Loucy (cell line): ENCODE measurements around the gene RBM23.
"Not testable (repeated sequence)": the region's sequence is repeated elsewhere in the genome, so short reads cannot be mapped to it uniquely, and the experiment has no call there.

Source experiments
- H2AFZ ChIP-seq: fragments of 200-600 bp; sonication (generic); 2 replicates; pipeline ENCODE4 v1.6.0; 2016; ENCODE audit warnings: antibody characterized with exemption, mild to moderate bottlenecking, low read length, moderate library complexity
- H3F3A ChIP-seq: fragments of 200-600 bp; 2 replicates; pipeline ENCODE4 v1.6.0; 2016; ENCODE audit warnings: antibody characterized with exemption, low read depth, mild to moderate bottlenecking
- H3K27me3 ChIP-seq: fragments of 200-600 bp; sonication (generic); 2 replicates; pipeline ENCODE4 v1.6.1; 2014; ENCODE audit warnings: low read length, mild to moderate bottlenecking; ENCODE audit not compliant: insufficient read depth, poor library complexity, severe bottlenecking
- H3K36me3 ChIP-seq: fragments of 200-600 bp; sonication (generic); 2 replicates; pipeline ENCODE4 v1.6.1; 2016; ENCODE audit warnings: low read length; ENCODE audit not compliant: insufficient read depth
- H3K4me1 ChIP-seq: fragments of 200-600 bp; sonication (generic); 2 replicates; pipeline ENCODE4 v1.5.1; 2014; ENCODE audit warnings: low read length, mild to moderate bottlenecking; ENCODE audit not compliant: insufficient read depth, poor library complexity, severe bottlenecking
- H3K4me2 ChIP-seq: fragments of 200-600 bp; sonication (generic); 2 replicates; pipeline ENCODE4 v1.6.0; 2014; ENCODE audit warnings: antibody characterized with exemption, low read length, low read depth, mild to moderate bottlenecking; ENCODE audit not compliant: poor library complexity, severe bottlenecking
- H3K4me3 ChIP-seq: fragments of 200-600 bp; sonication (generic); 2 replicates; pipeline ENCODE4 v1.5.1; 2014; ENCODE audit warnings: low read length, mild to moderate bottlenecking, mixed read lengths; ENCODE audit not compliant: poor library complexity, severe bottlenecking
- H3K79me2 ChIP-seq: fragments of 200-600 bp; sonication (generic); 2 replicates; pipeline ENCODE4 v1.6.1; 2014; ENCODE audit warnings: low read length; ENCODE audit not compliant: insufficient read depth
- H3K9ac ChIP-seq: fragments of 200-600 bp; sonication (generic); 2 replicates; pipeline ENCODE4 v1.6.0; 2014; ENCODE audit warnings: mild to moderate bottlenecking, low read depth, low read length, moderate library complexity; ENCODE audit not compliant: poor library complexity, severe bottlenecking
- H3K9me2 ChIP-seq: fragments of 200-600 bp; sonication (generic); replicated peaks from 2 replicates; pipeline ENCODE4 v1.6.1; 2016; ENCODE audit warnings: low read depth, low read length, mixed read lengths
- H3K9me3 ChIP-seq: fragments of 200-600 bp; sonication (generic); 2 replicates; pipeline ENCODE4 v1.6.1; 2014; ENCODE audit warnings: mild to moderate bottlenecking, antibody characterized with exemption, low read length, low read depth; ENCODE audit not compliant: insufficient read depth
- H4K20me1 ChIP-seq: fragments of 200-600 bp; sonication (generic); 2 replicates; pipeline ENCODE4 v1.6.0; 2014; ENCODE audit warnings: antibody characterized with exemption, low read length, mild to moderate bottlenecking; ENCODE audit not compliant: insufficient read depth, poor library complexity, severe bottlenecking
- EZH2phosphoT487 ChIP-seq: fragments of 200-600 bp; IDR thresholded peaks from 2 replicates; pipeline ENCODE4 v1.6.1; 2018; ENCODE audit warnings: antibody characterized with exemption, mild to moderate bottlenecking, moderate library complexity, borderline replicate concordance
- TF ChIP-seq, protein P1 (sequence below): fragments of 200-600 bp; sonication (generic); conservative IDR thresholded peaks from 2 replicates; pipeline ENCODE4 v1.5.1; 2014; ENCODE audit warnings: mild to moderate bottlenecking, antibody characterized with exemption, low read length

Gene RBM23

GRCh38 chr14:22856428-22856827, 62.5 kb downstream of the RBM23 start:
- no peak overlapping the region for H3K4me2 ChIP-seq
- H3K9ac ChIP-seq: no peak overlapping the region
- H4K20me1 ChIP-seq: no peaks in the 10 kb centered on the region
- no peak overlapping the region for H3K4me3 ChIP-seq
- peaks cover 6% of the 10 kb centered on the region for H3K4me1 ChIP-seq
- H3K36me3 ChIP-seq: no peaks in the 10 kb centered on the region
- H2AFZ ChIP-seq: no peak overlapping the region
- no peaks in the 10 kb centered on the region for H3K9me3 ChIP-seq
- H3F3A ChIP-seq: no peaks in the 10 kb centered on the region
- H3K9me2 ChIP-seq: no peaks in the 10 kb centered on the region
- H3K79me2 ChIP-seq: no peaks in the 10 kb centered on the region
- H3K27me3 ChIP-seq: peaks cover 66% of the 10 kb centered on the region
- TF ChIP-seq EZH2phosphoT487: no peak
- TF ChIP-seq, protein P1, sequence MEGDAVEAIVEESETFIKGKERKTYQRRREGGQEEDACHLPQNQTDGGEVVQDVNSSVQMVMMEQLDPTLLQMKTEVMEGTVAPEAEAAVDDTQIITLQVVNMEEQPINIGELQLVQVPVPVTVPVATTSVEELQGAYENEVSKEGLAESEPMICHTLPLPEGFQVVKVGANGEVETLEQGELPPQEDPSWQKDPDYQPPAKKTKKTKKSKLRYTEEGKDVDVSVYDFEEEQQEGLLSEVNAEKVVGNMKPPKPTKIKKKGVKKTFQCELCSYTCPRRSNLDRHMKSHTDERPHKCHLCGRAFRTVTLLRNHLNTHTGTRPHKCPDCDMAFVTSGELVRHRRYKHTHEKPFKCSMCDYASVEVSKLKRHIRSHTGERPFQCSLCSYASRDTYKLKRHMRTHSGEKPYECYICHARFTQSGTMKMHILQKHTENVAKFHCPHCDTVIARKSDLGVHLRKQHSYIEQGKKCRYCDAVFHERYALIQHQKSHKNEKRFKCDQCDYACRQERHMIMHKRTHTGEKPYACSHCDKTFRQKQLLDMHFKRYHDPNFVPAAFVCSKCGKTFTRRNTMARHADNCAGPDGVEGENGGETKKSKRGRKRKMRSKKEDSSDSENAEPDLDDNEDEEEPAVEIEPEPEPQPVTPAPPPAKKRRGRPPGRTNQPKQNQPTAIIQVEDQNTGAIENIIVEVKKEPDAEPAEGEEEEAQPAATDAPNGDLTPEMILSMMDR: no peak

GRCh38 chr14:22854963-22855724, 63.8 kb downstream of the RBM23 start:
- Histone ChIP-seq H3K9ac (no peak overlapping the region), H3K4me3 (no peak overlapping the region), H3K9me2 (no peaks in the 10 kb centered on the region), H3K9me3 (no peaks in the 10 kb centered on the region), H3K4me1 (peaks cover 11% of the 10 kb centered on the region), H3F3A (no peaks in the 10 kb centered on the region), H3K27me3 (peaks cover 53% of the 10 kb centered on the region), H3K36me3 (no peaks in the 10 kb centered on the region), H4K20me1 (no peaks in the 10 kb centered on the region), H3K79me2 (no peaks in the 10 kb centered on the region), H3K4me2 (no peak overlapping the region), H2AFZ (no peak overlapping the region)
- TF ChIP-seq, protein P1: no peak
- TF ChIP-seq EZH2phosphoT487: no peak

- H3K36me3 ChIP-seq, H3K79me2 ChIP-seq, H3K4me3 ChIP-seq, H3K4me2 ChIP-seq, H3K9me2 ChIP-seq, H4K20me1 ChIP-seq, H3F3A ChIP-seq, H3K9me3 ChIP-seq, H3K9ac ChIP-seq, H2AFZ ChIP-seq: not testable (repeated sequence)
- Histone ChIP-seq H3K4me1 (peaks cover 11% of the 10 kb centered on the region), H3K27me3 (peaks cover 45% of the 10 kb centered on the region)
Measured at GRCh38 chr14:22854296-22854695, 64.7 kb downstream of the RBM23 start.
